Hepatocyte (in vitro differentiated cells): ENCODE results near the gene CDH4. TPM values are rescaled to one million over a fixed set of nuclear protein-coding genes. Genes with fewer than 3 reads are reported as not detected.

ENCODE experiments used
- DNase-seq: peaks from one replicate; pipeline ENCODE4 v3.0.0-alpha.2; 2016; ENCODE audit warnings: low spot score
- H2AFZ ChIP-seq: fragments of 200-600 bp; sonication (generic); 2 replicates; pipeline ENCODE4 v1.6.0; 2016; ENCODE audit warnings: antibody characterized with exemption, mild to moderate bottlenecking
- H3K27ac ChIP-seq: fragments of 200-600 bp; sonication (generic); 2 replicates; pipeline ENCODE4 v1.5.1; 2016; ENCODE audit warnings: mild to moderate bottlenecking
- H3K27me3 ChIP-seq: fragments of 200-600 bp; sonication (generic); 2 replicates; pipeline ENCODE4 v1.6.1; 2016
- H3K36me3 ChIP-seq: fragments of 200-600 bp; sonication (generic); replicated peaks from 2 replicates; pipeline ENCODE4 v1.5.1; 2016; ENCODE audit warnings: low read depth; ENCODE audit not compliant: insufficient read depth
- H3K4me1 ChIP-seq: fragments of 200-600 bp; sonication (generic); 2 replicates; pipeline ENCODE4 v1.5.1; 2016; ENCODE audit warnings: mild to moderate bottlenecking, moderate library complexity; ENCODE audit not compliant: insufficient read depth
- H3K4me2 ChIP-seq: fragments of 200-600 bp; sonication (generic); 2 replicates; pipeline ENCODE4 v1.6.0; 2016
- H3K4me3 ChIP-seq: fragments of 200-600 bp; sonication (generic); 2 replicates; pipeline ENCODE4 v1.5.1; 2016; ENCODE audit warnings: mild to moderate bottlenecking
- H3K79me2 ChIP-seq: fragments of 200-600 bp; sonication (generic); 2 replicates; pipeline ENCODE4 v1.6.0; 2017; ENCODE audit warnings: mild to moderate bottlenecking
- H3K9me2 ChIP-seq: fragments of 200-600 bp; sonication (generic); replicated peaks from 2 replicates; pipeline ENCODE4 v1.6.0; 2017; ENCODE audit warnings: mild to moderate bottlenecking; ENCODE audit not compliant: insufficient read depth
- H3K9me3 ChIP-seq: fragments of 200-600 bp; sonication (generic); 2 replicates; pipeline ENCODE4 v1.5.1; 2016; ENCODE audit warnings: low read depth, mild to moderate bottlenecking
- H4K20me1 ChIP-seq: fragments of 200-600 bp; sonication (generic); 2 replicates; pipeline ENCODE4 v1.6.0; 2016; ENCODE audit warnings: mild to moderate bottlenecking; ENCODE audit not compliant: insufficient read depth, poor library complexity, severe bottlenecking
- EZH2 ChIP-seq: fragments of 200-600 bp; sonication (generic); IDR thresholded peaks from 2 replicates; pipeline ENCODE4 v1.6.1; 2016; ENCODE audit warnings: antibody characterized with exemption, mild to moderate bottlenecking, borderline replicate concordance
- EZH2phosphoT487 ChIP-seq: fragments of 200-600 bp; sonication (generic); IDR thresholded peaks from one replicate; pipeline ENCODE4 v1.6.1; 2018; ENCODE audit warnings: antibody characterized with exemption, mild to moderate bottlenecking, low read depth, moderate library complexity; ENCODE audit not compliant: unreplicated experiment, severe bottlenecking
- WGBS: methylation state at CpG from one replicate; pipeline ENCODE4 v1.1.6; 2016; ENCODE audit warnings: low lambda C conversion rate; ENCODE audit errors: missing lambda C conversion rate; 5-methylcytosine and 5-hydroxymethylcytosine counted together
- polyA plus RNA-seq: library from polyadenylated mRNA; unstranded; fragments of >200 nt; fragmentation: Nextera tagmentation; extraction: Ambion mirVana; gene quantifications from 2 replicates; pipeline ENCODE4 v1.2.1, GENCODE V29; 2016
- total RNA-seq: library from RNA; depleted of rRNA; stranded (reverse); fragments of >200 nt; gene quantifications from 2 replicates; pipeline ENCODE4 v1.2.3, GENCODE V29; 2014
- TF ChIP-seq, protein P1 (sequence below): fragments of 200-600 bp; sonication (generic); IDR thresholded peaks from 2 replicates; pipeline ENCODE4 v1.5.1; 2016; ENCODE audit warnings: antibody characterized with exemption, mild to moderate bottlenecking; ENCODE audit not compliant: poor library complexity

The CDH4 gene
- total and polyA plus RNA-seq, 2 experiments from 2014 or later: 0.53 to 0.73 TPM

GRCh38 chr20:61603715-61604114 is 351.7 kb downstream of the CDH4 start:
- no peaks in the 10 kb centered on the region for H3K36me3 ChIP-seq
- no peaks in the 10 kb centered on the region for H3K9me2 ChIP-seq
- TF ChIP-seq EZH2phosphoT487 (no peak), EZH2 (no peak)
- TF ChIP-seq, protein P1, sequence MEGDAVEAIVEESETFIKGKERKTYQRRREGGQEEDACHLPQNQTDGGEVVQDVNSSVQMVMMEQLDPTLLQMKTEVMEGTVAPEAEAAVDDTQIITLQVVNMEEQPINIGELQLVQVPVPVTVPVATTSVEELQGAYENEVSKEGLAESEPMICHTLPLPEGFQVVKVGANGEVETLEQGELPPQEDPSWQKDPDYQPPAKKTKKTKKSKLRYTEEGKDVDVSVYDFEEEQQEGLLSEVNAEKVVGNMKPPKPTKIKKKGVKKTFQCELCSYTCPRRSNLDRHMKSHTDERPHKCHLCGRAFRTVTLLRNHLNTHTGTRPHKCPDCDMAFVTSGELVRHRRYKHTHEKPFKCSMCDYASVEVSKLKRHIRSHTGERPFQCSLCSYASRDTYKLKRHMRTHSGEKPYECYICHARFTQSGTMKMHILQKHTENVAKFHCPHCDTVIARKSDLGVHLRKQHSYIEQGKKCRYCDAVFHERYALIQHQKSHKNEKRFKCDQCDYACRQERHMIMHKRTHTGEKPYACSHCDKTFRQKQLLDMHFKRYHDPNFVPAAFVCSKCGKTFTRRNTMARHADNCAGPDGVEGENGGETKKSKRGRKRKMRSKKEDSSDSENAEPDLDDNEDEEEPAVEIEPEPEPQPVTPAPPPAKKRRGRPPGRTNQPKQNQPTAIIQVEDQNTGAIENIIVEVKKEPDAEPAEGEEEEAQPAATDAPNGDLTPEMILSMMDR: no peak
- 82% methylated on average over 5 of the region's 5 CpGs for WGBS
- H3K27me3 ChIP-seq: no peaks in the 10 kb centered on the region
- no peak for DNase-seq
- H3K4me2 ChIP-seq: no peak overlapping the region
- H3K4me1 ChIP-seq: no peaks in the 10 kb centered on the region
- no peak overlapping the region for H2AFZ ChIP-seq
- H3K27ac ChIP-seq: no peak overlapping the region
- H3K9me3 ChIP-seq: no peaks in the 10 kb centered on the region
- H3K79me2 ChIP-seq: no peaks in the 10 kb centered on the region
- H3K4me3 ChIP-seq: no peak overlapping the region
- H4K20me1 ChIP-seq: no peaks in the 10 kb centered on the region

- TF ChIP-seq EZH2: no peak
- TF ChIP-seq, protein P1: no peak
- no peak for TF ChIP-seq EZH2phosphoT487
- H3K27me3 ChIP-seq: no peaks in the 10 kb centered on the region
- no peaks in the 10 kb centered on the region for H3K4me1 ChIP-seq
- no peaks in the 10 kb centered on the region for H4K20me1 ChIP-seq
- DNase-seq: no peak
- H3K9me2 ChIP-seq: no peaks in the 10 kb centered on the region
- no peaks in the 10 kb centered on the region for H3K36me3 ChIP-seq
- no peak overlapping the region for H3K27ac ChIP-seq
- no peaks in the 10 kb centered on the region for H3K9me3 ChIP-seq
- WGBS: 82% methylated on average over 7 of the region's 7 CpGs
- H3K79me2 ChIP-seq: no peaks in the 10 kb centered on the region
- no peak overlapping the region for H3K4me2 ChIP-seq
- no peak overlapping the region for H2AFZ ChIP-seq
- H3K4me3 ChIP-seq: no peak overlapping the region
Measured at GRCh38 chr20:61604549-61604948, 352.5 kb downstream of the CDH4 start.

DNA sequence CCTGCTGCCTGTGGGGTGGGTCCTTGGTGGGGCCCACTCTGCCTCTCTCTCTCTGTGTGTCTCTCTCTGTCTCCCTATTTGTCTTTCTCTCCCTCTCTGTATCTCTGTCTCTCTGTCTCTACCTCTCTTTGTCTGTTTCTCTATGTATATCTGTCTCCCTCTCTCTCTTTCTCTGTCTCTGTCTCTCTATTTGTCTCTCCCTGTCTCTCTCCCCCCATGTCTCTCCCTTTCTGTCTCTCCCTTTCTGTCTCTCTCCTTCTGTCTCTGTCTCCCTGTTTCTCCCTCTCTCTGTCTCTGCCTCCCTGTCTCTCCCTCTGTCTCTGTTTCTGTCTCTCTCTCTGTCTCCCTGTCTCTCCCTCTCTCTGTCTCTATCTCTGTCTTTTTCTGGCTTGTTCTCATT is 353.2 kb downstream of the CDH4 start:
- no peak for DNase-seq
- no peaks in the 10 kb centered on the region for H3K4me1 ChIP-seq
- H3K4me2 ChIP-seq: no peak overlapping the region
- no peak overlapping the region for H2AFZ ChIP-seq
- H3K27ac ChIP-seq: no peak overlapping the region
- H3K9me3 ChIP-seq: no peaks in the 10 kb centered on the region
- H3K36me3 ChIP-seq: no peaks in the 10 kb centered on the region
- no peaks in the 10 kb centered on the region for H3K27me3 ChIP-seq
- H3K79me2 ChIP-seq: no peaks in the 10 kb centered on the region
- no peak for TF ChIP-seq EZH2
- TF ChIP-seq, protein P1: no peak
- no peak for TF ChIP-seq EZH2phosphoT487
- no peaks in the 10 kb centered on the region for H4K20me1 ChIP-seq
- no peaks in the 10 kb centered on the region for H3K9me2 ChIP-seq
- H3K4me3 ChIP-seq: no peak overlapping the region
